ENCODE measurements around the gene DPH1.

GRCh38 chr17:1985093-1985492 lies 44.9 kb upstream of the DPH1 start:
- TF ChIP-seq, protein P1, sequence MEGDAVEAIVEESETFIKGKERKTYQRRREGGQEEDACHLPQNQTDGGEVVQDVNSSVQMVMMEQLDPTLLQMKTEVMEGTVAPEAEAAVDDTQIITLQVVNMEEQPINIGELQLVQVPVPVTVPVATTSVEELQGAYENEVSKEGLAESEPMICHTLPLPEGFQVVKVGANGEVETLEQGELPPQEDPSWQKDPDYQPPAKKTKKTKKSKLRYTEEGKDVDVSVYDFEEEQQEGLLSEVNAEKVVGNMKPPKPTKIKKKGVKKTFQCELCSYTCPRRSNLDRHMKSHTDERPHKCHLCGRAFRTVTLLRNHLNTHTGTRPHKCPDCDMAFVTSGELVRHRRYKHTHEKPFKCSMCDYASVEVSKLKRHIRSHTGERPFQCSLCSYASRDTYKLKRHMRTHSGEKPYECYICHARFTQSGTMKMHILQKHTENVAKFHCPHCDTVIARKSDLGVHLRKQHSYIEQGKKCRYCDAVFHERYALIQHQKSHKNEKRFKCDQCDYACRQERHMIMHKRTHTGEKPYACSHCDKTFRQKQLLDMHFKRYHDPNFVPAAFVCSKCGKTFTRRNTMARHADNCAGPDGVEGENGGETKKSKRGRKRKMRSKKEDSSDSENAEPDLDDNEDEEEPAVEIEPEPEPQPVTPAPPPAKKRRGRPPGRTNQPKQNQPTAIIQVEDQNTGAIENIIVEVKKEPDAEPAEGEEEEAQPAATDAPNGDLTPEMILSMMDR (IDR thresholded peaks at IDR 0.05) = no peak
- TF ChIP-seq POLR2A (IDR thresholded peaks at IDR 0.05) = no peak

Measured in Peyer's patch (tissue), 4 donors.